ENCODE data around the gene EXOC3L2.
"Not testable (repeated sequence)": the region's sequence is repeated elsewhere in the genome, so short reads cannot be mapped to it uniquely, and the experiment has no call there.

Gene EXOC3L2

DNA sequence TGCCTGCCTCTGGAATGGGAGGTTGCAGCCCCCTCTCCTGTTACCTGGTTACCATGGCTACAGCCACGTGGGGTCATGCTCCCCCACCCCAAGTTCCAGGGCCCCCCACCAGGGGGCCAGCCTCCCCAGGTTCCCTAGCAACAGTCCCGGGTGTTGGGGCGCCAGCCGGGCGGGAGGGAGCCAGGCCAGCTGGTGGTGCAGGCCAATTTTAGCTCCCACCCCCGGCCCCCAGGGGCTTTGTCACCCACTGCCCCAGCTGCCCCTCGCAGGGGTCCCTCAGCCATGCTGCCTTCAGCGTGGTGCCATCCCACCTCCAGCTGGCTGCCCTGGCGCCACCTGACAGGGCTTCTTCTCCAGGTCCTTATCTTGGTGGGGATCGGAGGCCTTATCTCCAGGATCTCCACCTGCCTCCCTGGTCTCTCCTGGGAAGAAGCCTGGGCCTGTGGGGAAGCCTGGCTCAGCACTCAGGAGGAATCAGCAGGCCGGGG lies 8.9 kb upstream of the EXOC3L2 start:
- peak in 2 of 6 experiments; percentile 2 for DNase-seq

DNA sequence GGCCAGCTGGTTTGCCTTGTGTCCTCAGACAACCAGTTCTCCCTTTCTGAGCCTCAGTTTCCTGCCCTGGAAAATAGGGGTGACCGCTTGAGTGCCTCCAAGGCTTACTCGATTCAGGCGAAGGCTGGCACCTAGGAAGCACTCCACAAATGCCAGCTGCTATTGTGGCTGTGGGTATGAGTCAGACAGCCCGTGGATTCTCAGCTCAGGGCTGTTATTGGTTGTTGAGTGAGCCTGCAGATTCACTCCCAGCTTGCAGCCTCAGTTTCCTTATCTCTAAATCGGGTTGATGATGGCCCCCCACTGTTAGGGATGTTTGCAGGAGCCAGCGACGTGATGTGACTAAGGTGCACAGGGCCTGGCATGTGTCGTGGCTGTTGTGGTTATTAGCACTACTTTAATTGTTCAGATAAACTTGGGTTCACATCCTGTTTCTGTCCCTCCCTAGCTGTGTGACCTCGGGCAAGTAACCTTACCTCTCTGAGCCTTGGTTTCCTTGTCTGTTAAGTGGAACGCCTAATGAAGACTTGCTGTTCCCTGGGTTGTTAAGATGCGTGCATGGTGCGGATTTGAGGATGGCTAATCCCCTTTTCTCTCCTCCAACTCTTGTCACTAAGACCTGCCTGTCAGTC lies 8.3 kb upstream of the EXOC3L2 start:
- DNase-seq = no peak

DNA sequence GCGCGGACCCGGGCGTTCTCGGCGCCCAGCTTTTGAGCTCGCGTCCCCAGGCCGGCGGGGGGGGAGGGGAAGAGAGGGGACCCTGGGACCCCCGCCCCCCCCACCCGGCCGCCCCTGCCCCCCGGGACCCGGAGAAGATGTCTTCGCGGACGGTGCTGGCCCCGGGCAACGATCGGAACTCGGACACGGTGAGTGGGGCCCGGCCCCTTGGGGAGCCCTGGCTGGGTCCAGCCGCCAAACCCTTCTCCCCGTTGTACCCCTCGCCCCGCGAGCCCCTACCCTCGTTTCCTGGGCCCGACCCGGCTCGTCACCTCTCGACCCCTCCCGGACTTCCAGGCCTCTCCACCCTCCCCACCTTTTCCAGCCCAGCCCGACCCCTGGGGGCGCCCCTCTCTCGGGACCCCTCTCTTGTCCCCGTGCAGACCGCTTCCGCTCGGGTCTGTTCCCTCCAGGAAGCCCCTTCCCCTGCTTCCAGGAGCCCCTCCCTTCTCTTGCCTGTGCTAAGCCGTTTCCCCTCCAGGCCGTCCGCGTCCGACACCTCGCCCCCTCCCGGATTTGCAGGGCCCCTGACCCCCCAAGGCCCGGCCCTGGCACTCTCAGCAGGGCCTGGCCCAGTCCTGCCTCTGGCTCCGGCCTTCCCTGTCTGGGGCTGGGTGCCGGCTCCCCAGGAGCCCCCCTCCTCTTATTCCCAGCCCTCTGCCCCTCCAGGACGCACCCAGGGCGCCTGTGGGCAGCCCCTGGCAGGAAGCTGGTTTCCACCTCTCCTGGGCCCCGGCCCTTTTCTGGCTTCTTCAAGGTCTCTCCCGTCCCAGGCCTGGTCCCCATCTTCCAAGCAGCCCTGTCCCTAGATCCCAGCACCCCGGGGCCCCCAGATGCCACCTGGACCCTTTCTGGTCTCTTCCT lies 6.5 kb upstream of the EXOC3L2 start:
- DNase-seq = peak in 2 of 6 experiments; percentile 24 to 40

DNA sequence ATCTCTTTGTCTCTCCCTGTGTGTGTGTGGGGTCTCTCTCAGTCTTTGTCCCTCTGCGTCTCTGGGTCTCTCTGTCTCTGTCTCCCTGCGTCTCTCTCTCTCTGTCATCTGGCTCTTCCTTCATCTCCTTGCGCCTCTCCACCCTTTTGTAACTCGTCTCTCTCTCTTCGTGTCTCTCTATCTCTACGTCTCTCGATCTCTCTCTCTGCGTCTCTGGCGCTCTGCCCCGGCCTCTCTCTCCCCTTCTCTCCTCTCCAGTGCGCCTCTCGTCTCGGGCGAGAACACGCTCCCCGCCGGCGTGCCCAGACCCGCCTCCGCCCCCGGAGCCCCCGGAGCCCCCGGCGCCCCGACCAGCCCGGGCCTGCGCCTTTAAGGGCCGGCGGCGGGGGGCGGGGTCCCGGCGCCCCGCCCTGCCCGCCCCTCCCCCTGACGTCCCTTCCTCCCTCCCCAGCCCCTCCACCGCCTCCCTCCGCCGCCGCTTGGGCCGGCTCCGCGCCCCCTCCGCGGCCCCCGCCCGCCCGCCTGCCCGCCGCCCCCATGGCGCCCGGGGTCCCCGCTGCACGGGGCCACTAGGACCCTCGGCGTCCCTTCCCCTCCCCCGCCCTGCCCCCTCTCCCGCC lies 5.7 kb upstream of the EXOC3L2 start, which contains the start of gene MARK4:
Gene MARK4, plus strand, starts transcription at position 440 of the 620 bp plus-strand sequence. CDS start 318 bp downstream, outside the sequence.
- peak; percentile 31 to 62 (median 54) for DNase-seq

DNA sequence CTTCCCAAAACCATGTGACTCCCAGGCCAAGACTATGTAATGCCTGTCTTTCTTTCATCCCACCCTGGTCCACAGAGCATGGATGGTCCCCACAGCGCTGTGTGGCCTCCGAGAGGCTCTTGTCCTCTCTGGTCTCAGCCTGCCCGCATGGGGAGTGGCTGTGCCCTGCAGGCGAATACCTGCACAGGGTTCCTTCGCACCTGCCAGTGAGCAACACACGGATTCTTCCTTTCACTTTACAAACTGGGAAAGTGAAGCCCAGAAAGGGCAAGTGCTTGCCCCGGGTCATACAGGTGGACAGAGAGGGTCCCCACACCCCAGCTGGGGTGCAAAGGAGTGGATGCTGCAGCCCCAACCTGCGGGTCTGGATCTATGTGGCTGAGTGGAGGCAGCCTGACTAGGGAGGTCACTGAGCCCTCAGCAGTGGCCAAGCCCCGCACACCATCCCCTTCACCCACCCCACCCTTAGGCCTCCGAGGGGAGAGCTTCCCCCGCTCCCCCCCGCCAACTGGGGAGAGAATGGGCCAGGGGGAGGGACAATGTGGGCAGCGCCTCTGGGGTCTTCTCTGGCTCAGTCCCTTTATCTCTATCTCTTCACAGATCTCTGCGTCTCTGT lies 5.1 kb upstream of the EXOC3L2 start:
- DNase-seq = no peak

DNA sequence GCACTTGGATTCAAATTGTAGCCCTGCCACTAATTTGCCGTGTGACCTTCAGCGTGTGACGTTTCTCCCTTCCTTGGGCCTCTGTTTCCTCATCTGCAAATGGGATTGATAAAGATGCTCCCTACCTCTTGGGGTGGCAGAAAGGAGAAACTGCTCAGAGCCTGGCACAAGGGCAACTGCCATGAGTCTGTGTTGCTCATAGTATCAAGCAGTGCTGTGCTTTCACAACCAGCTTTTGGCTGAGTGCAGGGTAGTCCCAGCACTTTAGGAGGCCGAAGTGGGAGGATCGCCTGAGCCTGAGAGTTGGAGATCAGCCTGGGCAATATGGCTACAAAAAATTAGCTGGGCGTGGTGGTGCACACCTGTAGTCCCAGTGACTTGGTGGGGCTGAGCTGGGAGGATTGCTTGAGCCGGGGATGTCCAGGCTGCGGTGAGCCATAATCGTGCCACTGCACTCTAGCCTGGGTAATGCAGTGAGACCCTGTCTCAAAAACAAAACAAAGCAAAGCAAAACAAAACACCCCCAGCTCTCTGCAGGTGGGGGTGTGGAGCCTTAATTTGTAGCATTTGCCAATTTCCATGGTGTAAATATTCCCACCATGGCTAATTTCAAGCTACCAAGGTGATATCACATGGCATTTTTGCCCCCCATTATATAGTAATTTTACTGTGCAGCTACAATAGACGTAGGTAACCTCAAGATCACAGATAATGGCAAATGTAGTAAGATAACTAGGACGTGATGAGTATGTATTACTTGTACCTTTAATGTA lies 4.2 kb upstream of the EXOC3L2 start:
- DNase-seq = no peak

DNA sequence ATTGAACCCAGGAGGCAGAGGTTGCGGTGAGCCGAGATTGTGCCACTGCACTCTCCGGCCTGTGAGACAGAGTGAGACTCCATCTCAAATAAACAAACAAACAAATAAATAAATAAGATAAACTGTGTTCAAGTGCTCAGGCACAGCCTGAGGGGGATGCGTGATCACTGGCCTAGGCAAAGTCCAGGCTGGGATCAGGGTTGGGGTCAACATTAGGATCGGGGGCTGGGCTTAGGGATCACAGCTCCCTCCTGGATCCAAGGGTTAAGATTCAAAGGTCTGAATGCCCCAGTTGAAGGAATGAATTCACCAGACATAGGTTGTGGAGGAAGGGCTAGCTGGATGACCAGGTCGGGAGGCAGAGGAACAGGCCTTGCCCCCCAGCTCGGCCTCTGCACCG lies 1.9 kb upstream of the EXOC3L2 start:
- DNase-seq = no peak

DNA sequence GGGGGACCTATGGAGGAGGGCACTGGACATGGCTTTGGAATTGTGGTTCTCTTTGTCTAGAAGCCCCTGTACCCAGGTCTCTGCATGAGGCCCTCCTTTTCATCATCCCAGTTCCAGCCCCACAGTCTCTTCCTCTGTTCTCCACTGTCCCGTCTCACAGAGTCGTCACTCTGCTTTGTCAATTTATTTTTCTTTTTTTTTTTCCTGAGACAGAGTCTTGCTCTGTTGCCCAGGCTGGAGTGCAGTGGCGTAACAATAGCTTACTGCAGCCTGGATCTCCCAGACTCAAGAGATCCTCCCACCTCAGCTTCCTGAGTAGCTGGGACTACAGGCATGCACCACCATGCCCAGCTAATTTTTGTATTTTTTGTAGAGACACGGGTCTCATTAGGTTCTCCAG lies 619 bp upstream of the EXOC3L2 start:
- no peak for DNase-seq

DNA sequence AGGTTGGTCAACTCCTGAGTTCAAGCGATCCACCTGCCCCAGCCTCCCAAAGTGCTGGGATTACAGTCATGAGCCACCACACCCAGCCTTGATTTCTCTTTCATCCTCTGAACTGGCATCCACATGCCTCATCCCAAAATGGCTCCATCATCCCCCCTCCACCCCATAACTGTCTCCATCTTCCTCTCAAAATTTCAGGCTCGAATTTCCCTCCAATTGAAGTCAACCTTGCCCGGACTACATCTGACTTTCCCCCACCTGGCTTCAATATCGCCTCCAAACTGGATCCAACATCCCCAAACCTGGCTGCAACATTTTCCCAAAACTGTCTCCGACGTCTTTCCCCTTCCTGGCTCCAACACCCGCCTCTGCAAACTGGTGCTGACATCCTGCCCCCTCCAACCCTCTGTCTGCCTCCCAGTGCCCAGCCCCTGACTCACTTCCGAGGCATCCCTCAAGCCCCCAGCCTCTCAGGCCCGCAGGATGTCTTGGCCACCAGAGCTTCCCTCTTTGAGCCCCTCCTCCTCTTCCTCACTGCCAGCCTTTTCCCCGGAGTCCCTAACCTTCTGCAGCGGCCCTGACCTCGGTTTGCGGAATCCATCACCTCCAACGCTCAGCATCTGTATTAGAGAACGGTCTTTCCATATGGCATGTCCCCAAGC lies 943 bp downstream of the EXOC3L2 start:
- no peak for DNase-seq

DNA sequence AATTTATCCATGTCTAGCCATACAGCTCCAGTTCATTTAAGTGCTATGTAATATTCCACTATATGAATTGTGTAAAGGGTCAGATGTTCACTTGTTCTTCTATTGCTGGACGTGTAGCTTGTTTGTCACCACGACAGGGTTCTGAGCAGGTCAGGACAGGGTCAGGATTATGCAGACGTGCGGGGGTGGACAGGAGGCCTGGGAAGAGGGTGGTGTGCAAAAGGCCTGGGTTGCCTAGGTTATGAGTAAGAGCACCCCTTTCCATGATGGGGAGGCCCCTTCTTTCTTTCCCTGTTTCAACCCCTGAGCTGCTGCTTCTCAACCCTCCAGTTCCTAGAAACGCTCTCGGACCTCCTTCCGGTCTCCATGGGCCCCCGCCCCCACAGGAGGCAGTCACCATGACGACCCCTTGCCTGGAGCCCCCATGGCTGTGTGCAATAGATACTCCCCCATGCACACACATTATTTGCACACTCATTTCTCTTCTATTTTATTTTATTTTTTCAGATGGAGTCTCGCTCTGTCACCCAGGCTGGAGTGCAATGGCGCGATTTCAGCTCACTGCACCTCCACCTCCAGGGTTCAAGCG lies 2.0 kb downstream of the EXOC3L2 start:
- DNase-seq = no peak

DNA sequence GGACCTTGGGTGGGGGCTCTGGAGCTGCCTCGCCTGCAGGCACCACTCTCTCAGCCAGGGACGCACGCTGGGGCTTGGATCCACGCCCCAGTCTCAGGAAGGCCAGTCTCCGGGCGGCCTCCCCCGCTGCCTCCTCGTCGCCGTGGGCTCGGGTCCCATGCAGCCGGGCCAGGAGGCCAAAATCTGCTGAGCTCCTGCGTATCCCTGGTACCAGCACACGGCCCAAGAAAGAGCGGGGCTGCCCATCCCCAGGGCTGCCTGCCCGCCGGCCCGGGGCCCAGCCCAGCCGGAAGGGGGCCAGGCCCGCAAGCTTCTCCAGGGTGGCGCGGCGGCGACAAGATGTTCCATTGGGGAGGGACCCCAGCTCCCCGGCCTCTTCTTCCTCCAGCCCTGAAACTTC lies 6.7 kb downstream of the EXOC3L2 start:
- DNase-seq = no peak

DNA sequence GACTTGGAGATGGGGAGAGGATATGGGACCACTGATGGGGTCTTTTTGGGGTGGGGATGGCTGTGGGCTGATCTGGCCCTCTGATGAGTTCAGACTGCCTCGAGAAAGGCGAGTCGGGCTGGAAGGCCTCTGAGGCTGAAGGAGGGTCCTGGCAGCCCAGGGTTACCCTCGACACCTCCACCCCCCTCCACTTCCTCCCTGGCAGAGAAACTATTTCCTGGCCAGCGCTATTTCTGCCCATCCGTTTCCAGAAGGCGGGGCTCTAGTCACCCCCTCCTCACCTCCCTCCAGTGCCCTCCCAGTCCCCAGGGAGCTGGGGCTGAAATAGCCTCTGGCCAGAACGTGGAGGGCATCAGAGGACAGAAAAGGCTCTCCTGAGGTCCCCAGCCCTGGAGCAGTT lies 9.7 kb downstream of the EXOC3L2 start:
- DNase-seq = no peak

DNA sequence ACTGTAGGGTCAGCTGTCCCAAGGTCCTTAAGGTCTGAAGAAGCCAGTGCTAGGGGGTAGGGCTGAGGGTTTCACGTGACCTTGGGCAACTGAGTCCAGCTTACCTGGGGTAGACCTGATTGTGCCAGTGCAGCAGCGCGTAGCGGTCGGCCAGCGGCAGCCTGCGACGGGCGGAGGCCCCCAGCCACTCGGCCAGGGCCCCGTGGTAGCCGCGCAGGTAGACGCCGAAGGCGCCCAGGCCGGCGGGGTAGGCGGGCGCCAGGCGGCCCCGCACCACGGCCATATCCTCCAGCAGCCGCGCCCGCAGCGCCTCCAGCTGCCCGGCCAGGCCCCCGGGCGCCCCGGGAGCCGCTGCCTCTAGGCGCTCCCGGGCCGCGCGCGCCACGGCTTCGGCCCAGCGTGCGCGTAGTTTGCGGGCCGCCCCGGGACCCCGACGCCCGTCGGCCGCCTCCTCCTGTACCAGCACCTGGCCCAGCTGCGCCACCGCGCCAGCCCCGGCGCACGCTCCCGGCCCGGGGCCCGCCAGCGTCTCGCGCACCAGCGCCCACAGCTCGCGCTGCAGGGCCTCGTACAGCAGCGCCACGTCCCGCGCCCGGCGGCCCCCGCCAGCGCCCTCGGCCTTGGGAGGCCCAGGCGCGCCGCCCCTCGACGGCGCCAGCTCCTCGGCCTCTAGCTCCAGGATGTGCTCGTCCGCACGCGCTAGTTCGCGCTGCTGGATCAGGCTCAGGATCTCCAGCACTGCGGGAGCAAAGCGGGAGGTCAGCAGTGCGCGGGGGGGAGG lies 10.9 kb downstream of the EXOC3L2 start:
- DNase-seq = no peak

DNA sequence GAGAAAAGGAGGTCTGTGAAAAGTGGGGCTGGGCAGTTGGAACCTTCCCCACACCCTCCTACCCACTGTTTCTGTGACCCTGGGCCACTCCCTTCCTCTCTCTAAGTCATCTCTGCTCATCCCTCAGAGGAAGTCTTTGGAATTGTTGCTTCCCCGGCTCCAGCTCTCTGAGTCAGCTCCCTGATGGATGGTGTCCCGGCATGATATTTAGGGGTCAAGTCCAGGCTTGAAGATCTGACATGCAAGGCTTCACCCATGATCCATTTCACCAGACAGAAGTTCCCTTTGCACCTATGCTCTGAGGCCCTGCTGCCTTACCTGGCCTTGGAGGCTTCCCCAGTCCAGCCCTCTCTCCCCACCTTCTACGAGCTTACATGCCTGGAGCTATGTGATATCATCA lies 13.3 kb downstream of the EXOC3L2 start:
- DNase-seq = no peak

DNA sequence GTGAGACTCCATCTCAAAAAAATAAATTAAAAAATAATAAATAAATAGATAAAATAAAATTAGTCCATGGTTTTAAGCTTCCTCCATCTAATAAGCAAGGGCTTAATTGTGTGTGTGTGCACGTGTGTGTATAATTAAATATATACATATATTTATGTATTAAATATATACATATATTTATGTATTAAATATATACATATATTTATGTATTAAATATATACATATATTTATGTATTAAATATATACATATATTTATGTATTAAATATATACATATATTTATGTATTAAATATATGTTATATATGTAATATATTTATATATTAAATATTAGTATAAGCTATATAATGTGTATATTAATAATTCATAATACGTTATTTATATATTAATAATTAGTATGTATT lies 16.2 kb downstream of the EXOC3L2 start:
- not testable (repeated sequence) for DNase-seq

DNA sequence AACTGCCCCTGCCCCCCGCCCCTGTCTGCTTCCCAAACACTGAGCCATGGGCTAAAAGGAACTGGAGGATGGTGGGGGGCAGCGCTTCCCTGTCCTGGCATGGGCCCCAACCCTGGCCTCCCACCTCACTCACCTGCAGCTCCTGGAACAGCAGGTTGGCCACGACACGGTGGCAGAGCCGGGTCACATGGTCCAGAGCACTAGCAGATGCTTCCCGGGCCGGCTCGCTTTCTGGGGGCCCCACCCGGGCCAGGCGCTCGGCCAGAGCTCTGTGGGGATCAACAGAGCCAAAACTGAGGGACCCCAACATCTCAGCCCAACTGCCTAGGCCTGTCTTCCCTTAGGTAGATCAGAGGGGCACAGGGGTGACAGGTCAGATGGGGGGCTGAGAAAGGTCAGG lies 20.6 kb downstream of the EXOC3L2 start:
- no peak for DNase-seq

DNA sequence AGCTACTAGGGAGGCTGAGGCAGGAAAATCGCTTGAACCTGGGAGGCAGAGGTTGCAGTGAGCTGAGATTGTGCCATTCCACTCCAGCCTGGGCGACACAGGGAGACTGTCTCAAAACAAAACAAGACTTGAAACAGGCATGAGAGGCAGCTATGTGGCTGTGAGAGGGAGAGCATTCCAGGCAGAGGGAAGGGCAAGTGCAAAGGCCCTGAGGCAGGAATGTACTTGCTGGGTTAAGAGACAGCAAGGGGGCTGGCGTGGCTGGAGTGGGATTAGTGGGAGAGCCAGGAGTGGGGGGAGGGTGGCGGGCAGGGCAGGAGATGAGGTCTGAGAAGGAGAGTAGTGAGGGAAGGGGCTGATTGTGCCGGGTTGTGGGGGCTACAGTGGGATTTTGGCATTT lies 21.3 kb downstream of the EXOC3L2 start:
- DNase-seq = no peak

DNA sequence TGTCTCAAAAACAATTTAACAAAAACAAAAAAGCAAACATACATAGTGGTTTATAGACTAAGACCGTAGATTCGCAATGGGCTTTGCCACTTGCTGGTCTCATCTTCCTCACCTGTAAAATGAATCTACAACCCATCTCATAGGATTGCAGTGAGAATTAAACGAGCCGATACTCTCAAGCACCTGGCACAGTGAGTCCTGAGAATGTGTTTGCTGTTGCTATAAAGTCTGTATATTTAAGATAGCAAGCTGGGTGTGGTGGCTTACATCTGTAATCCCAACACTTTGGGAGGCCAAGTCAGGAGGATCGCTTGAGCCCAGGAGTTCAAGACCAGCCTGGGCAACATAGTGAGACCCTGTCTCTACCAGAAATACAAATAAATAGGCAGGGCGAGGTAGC lies 22.5 kb downstream of the EXOC3L2 start:
- DNase-seq = no peak

DNA sequence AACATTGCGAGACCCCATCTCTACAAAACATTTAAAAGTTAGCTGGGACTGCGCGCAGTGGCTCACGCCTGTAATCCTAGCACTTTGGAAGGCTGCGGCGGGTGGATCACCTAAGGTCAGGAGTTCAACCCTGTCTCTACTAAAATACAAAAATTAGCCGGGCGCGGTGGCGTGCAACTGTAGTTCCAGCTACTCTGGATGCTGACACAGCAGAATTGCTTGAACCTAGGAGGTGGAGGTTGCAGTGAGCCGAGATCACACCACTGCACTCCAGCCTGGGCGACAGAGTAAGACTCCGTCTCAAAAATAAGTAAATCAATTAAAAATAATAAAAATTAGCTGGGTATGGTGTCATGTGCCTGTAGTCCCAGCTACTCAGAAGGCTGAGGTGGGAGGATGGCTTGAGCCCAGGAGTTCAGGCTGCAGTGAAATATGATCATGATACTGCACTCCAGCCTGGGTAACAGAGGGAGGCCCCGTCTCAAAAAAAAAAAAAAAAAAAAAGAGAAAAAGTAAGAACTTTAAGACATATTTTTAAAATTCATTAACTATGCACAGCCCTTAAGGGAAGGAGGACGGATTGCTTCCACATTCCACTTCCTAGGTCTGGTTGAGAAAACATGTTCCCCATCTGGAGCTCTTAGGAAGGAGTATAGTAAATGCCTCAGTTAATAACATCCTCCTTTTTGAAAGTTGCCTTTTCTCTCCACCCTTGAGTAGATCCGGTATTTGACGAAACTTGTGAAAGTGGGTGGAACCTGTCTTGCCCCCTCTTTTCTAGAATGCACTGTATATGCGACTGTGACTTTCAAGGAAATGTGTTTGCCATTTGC lies 26.1 kb downstream of the EXOC3L2 start:
- no peak for DNase-seq

DNA sequence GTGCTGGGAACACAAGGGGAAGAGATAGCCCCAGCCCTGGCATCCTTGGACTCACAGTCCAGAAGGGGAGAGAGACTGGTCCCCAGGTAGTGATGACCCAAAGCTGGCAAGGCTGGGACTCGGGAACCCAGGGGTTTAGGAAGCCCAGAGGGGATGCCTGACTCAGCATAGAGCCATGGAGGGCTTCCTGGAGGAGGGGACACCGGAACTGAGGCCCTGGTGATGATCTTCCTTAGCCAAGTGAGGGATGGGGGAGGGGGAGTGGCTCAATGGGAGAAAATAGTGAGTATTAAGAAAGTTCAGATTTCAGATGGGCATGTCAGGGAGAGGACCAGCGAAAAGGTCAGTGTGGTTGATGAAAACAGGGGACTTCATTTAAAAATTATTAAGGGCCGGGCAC lies 26.8 kb downstream of the EXOC3L2 start:
- no peak for DNase-seq

Measured in stimulated activated naive CD4-positive, alpha-beta T cell (primary cell).